ENCODE data around the gene MYO18A.

MYO18A gene

DNA sequence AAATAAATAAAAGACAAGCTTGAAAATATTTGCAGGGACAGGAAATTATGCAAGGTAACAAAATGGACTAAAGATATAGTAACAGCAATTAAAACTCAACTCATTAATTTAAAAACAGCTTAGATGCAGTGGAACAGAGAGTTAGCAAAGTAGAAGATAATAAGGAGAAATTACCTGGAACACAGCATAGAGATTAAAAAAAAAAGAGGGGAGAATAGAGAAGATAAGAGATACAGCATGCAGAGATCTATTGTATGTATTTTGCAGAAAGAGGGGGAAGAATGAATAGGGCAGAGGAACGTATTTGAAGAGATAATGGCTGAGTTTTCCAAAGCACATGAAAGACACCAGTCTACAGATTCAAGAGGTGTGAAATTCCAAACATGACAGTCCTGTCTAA lies 145.7 kb downstream of the MYO18A start:
- no peak for DNase-seq (ENCODE audit: low read depth)
- H3K4me3 ChIP-seq (ENCODE audit: low read depth, low read length) = no peak overlapping the region
- TF ChIP-seq, protein P1, sequence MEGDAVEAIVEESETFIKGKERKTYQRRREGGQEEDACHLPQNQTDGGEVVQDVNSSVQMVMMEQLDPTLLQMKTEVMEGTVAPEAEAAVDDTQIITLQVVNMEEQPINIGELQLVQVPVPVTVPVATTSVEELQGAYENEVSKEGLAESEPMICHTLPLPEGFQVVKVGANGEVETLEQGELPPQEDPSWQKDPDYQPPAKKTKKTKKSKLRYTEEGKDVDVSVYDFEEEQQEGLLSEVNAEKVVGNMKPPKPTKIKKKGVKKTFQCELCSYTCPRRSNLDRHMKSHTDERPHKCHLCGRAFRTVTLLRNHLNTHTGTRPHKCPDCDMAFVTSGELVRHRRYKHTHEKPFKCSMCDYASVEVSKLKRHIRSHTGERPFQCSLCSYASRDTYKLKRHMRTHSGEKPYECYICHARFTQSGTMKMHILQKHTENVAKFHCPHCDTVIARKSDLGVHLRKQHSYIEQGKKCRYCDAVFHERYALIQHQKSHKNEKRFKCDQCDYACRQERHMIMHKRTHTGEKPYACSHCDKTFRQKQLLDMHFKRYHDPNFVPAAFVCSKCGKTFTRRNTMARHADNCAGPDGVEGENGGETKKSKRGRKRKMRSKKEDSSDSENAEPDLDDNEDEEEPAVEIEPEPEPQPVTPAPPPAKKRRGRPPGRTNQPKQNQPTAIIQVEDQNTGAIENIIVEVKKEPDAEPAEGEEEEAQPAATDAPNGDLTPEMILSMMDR (conservative IDR thresholded peaks at IDR 0.05; ENCODE audit: low read depth, low read length) = no peak

GRCh38 chr17:29032857-29033197 lies 147.4 kb downstream of the MYO18A start:
- TF ChIP-seq, protein P1 (conservative IDR thresholded peaks at IDR 0.05; ENCODE audit: low read depth, low read length) = no peak
- H3K4me3 ChIP-seq (ENCODE audit: low read depth, low read length) = no peak overlapping the region
- no peak for DNase-seq (ENCODE audit: low read depth)

GRCh38 chr17:29032013-29032856 lies 148.0 kb downstream of the MYO18A start:
- no peak for DNase-seq (ENCODE audit: low read depth)
- TF ChIP-seq, protein P1 (conservative IDR thresholded peaks at IDR 0.05; ENCODE audit: low read depth, low read length) = no peak
- H3K4me3 ChIP-seq (ENCODE audit: low read depth, low read length) = no peak overlapping the region

DNA sequence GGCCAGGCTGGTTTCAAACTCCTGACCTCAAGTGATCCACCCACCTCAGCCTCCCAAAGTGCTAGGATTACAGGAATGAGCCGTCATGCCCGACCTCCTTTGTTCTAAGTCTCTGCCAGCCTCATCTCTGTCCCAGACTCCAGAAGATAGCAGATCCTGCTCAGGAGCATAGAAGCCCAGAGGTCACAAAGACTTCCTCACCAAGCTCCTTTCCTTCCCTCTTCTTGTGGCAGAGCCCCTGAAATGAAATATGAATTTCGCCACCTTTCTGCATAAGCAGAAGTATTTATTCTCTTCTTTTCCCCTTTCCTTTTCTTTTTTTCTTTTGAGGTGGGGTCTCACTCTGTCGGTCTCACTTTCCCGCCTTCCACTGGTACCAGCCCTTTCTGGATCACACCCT lies 148.7 kb downstream of the MYO18A start:
- DNase-seq (ENCODE audit: low read depth) = no peak

DNA sequence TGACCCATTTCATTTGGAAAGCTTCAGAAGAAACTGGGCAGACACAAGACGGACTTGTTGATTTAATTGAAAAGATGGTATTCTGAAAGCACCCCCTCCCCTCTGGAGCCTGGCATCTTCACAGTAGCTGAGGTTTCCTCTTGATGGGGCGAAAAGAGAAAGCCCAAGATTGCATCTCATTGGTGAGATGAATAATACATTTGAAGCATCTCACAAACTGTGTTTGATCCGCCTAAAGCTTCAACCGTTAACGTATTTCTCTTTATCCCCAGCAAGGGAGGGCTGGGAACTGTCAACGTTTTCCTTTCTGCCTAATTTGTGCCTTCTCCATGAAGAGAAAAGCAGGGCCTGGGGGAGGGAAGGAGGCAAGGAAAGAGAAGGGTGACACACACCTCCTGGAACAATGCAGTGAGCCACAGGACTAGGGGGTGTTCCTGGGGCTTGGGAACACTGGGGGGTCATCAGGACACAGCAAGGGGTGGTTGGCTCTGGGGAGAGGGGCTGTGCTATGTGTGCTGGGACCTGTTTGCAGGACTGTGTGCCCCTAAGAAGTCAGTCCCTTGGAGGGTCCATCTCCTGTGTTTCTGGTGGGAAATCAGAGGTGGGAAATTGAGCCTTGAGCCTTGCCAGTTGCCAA lies 155.8 kb downstream of the MYO18A start:
- TF ChIP-seq, protein P1 (conservative IDR thresholded peaks at IDR 0.05; ENCODE audit: low read depth, low read length) = no peak
- no peak overlapping the region for H3K4me3 ChIP-seq (ENCODE audit: low read depth, low read length)
- DNase-seq (ENCODE audit: low read depth) = no peak

More for the DNA sequence above, 148.7 kb downstream of the MYO18A start:
- TF ChIP-seq, protein P1 (conservative IDR thresholded peaks at IDR 0.05; ENCODE audit: low read depth, low read length) = no peak
- H3K4me3 ChIP-seq (ENCODE audit: low read depth, low read length) = no peak overlapping the region

DNA sequence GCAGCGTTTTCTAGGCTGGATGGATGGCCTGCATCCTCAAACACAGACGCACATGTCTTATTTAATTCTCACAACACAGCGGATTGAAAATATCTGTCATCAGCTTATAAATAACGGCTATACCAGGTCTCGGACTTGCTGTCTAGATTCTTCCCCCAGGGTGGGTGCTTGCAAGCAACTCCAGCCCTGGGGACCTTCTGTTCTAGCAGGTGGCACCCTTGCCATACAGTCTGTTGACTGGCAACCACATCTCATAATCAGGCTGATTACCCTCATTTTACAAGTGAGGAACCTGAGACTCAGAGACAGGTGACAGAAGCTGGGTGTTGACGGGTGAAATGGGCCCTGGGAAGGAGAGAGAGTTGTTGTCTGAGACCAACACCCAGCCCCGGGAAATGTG lies 158.1 kb downstream of the MYO18A start:
- DNase-seq (ENCODE audit: low read depth) = no peak
- H3K4me3 ChIP-seq (ENCODE audit: low read depth, low read length) = no peak overlapping the region
- TF ChIP-seq, protein P1 (conservative IDR thresholded peaks at IDR 0.05; ENCODE audit: low read depth, low read length) = no peak

All from choroid plexus epithelial cell (primary cell).